ENCODE results near the gene ARHGAP24.
"Not testable (repeated sequence)": the region's sequence is repeated elsewhere in the genome, so short reads cannot be mapped to it uniquely, and the experiment has no call there.

The ARHGAP24 gene

DNA sequence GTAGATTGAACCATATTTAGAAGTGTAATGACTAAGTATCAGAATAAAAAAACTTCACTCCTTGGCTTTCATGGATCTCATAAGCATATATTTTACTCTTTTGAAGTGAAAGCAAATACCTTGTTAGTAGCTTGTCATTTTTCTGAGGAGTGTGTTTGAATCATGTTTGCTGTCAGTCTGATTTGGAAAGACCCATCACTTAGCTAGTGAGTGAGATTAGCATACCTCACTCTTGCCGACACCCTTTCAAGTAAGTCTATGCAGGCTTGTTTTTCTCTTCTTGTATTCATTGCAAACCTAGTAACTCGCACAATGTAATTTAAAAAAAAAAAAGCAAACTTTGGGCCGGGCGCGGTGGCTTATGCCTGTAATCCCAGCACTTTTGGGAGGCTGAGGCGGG lies 360.0 kb downstream of the ARHGAP24 start:
- H3K27me3 ChIP-seq (ENCODE audit: control insufficient read depth, insufficient read depth, low read length), result no peaks in the 10 kb centered on the region
- H3K9ac ChIP-seq (ENCODE audit: low read depth, low read length), result no peak overlapping the region
- H3K4me2 ChIP-seq (ENCODE audit: low read length), result no peak overlapping the region
- peaks cover 4% of the 10 kb centered on the region for H3K4me1 ChIP-seq (ENCODE audit: control insufficient read depth, insufficient read depth, low read length)
- H3K36me3 ChIP-seq (ENCODE audit: insufficient read depth, low read length), result no peaks in the 10 kb centered on the region
- no peak overlapping the region for H3K4me3 ChIP-seq (ENCODE audit: low read length)
- H3K9me3 ChIP-seq (replicated peaks; ENCODE audit: low read length), result no peaks in the 10 kb centered on the region

DNA sequence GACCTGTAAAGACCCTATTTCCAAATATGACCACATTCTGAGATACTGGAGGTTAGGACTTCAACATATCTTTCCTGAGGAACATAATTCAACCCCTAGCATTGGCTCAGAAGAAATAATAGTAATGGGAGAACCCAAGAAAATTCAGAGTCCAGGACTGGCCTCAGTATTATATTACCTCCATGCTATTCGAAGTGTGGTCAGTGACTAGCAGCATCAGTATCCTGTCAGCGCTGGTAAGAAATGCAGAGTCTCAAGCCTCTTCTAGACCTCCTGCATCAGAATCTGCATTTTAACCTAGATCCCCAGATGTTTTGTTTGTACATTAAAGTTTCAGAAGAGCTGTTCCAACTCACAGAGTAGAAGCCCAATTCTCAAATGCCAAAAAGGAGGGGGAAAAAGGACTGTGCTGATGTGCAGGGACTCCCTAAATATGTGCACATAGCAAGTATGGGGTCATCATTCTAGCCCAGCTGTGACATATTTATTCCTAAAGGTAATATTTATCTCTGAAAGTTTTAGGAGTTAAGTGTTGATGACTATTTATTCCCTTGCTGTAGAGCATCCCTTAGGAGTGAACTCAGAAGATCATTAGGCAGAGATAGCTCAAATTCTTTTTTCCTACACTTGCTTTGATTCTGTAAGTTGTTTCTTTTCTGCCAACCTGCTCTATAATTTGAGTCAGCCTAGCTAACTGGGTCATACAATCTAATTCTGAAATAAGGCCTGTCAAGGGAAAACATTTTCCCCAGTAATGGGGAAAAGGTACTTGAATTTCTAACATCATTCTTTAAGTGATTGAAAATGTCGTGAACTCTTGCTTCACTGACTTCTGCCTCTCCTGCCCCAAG lies 361.9 kb downstream of the ARHGAP24 start:
- no peak overlapping the region for H3K9ac ChIP-seq (ENCODE audit: low read depth, low read length)
- no peaks in the 10 kb centered on the region for H3K9me3 ChIP-seq (replicated peaks; ENCODE audit: low read length)
- no peaks in the 10 kb centered on the region for H3K36me3 ChIP-seq (ENCODE audit: insufficient read depth, low read length)
- H3K4me2 ChIP-seq (ENCODE audit: low read length), result no peak overlapping the region
- H3K27me3 ChIP-seq (ENCODE audit: control insufficient read depth, insufficient read depth, low read length), result no peaks in the 10 kb centered on the region
- H3K4me1 ChIP-seq (ENCODE audit: control insufficient read depth, insufficient read depth, low read length), result no peaks in the 10 kb centered on the region
- H3K4me3 ChIP-seq (ENCODE audit: low read length), result no peak overlapping the region

DNA sequence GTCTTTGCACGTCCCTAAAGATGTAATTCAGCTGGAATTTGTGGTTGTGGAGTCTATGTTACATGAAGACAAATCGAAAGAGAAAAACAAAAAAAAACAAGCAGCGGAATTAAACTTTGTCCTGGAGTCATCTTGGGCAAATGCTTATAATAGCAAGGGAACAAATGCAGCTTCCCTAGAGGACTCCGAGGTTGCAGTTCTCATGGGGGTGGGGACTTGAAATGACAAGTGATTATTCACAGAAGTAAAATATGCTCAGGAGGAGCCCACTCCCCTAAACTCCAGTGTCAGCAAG lies 362.4 kb downstream of the ARHGAP24 start:
- no peaks in the 10 kb centered on the region for H3K36me3 ChIP-seq (ENCODE audit: insufficient read depth, low read length)

DNA sequence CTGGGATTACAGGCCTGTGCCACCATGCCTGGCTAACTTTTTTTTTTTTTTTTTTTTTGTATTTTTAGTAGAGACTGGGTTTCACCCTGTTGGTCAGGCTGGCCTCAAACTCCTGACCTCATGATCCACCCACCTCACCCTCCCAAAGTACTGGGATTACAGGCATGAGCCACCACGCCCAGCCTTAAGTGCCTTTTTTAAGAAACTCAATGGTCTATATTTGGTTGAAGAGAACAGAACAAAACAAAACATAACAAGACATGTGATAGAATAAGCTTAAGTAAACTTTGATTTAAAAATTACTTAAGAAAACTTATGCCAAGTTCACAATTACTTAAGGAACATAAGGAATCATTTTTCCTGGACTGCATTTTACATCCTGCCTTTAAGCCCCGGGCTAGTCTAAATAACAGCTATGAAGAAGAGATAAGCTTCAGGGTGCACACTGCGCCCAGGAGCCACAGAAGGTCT lies 365.1 kb downstream of the ARHGAP24 start:
- H3K4me3 ChIP-seq (ENCODE audit: low read length); H3K36me3 ChIP-seq (ENCODE audit: insufficient read depth, low read length); H3K27me3 ChIP-seq (ENCODE audit: control insufficient read depth, insufficient read depth, low read length); H3K9me3 ChIP-seq (replicated peaks; ENCODE audit: low read length); H3K4me2 ChIP-seq (ENCODE audit: low read length); H3K9ac ChIP-seq (ENCODE audit: low read depth, low read length): not testable (repeated sequence)
- H3K4me1 ChIP-seq (ENCODE audit: control insufficient read depth, insufficient read depth, low read length), result peaks cover 10% of the 10 kb centered on the region

More for the DNA sequence above, 362.4 kb downstream of the ARHGAP24 start:
- no peaks in the 10 kb centered on the region for H3K27me3 ChIP-seq (ENCODE audit: control insufficient read depth, insufficient read depth, low read length)
- H3K4me3 ChIP-seq (ENCODE audit: low read length), result no peak overlapping the region
- H3K9me3 ChIP-seq (replicated peaks; ENCODE audit: low read length), result no peaks in the 10 kb centered on the region
- H3K4me2 ChIP-seq (ENCODE audit: low read length), result no peak overlapping the region
- peaks cover 5% of the 10 kb centered on the region for H3K4me1 ChIP-seq (ENCODE audit: control insufficient read depth, insufficient read depth, low read length)
- no peak overlapping the region for H3K9ac ChIP-seq (ENCODE audit: low read depth, low read length)

DNA sequence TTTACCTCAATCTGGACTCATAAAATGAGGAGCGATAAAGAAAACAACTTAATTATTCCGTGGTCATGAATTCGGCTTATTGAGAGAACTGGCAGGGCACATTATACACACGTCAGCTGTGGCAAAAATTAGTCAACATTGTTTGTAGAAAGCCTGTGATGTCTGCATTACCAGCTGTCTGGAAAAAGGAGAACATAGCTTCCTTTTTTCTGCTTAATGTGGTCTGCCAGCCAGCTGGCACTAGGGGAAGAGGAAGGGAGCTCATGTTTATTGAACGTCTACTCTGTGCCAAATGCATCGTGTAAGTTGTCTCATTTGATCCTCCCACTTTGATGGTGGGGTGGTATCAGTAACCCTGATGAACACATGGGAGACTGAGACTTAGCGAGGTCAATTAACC lies 367.6 kb downstream of the ARHGAP24 start:
- H3K4me2 ChIP-seq (ENCODE audit: low read length), result peak overlapping the region; percentile 65
- H3K36me3 ChIP-seq (ENCODE audit: insufficient read depth, low read length), result no peaks in the 10 kb centered on the region
- H3K27me3 ChIP-seq (ENCODE audit: control insufficient read depth, insufficient read depth, low read length), result no peaks in the 10 kb centered on the region
- peak overlapping the region; percentile 32 for H3K9ac ChIP-seq (ENCODE audit: low read depth, low read length)
- no peaks in the 10 kb centered on the region for H3K9me3 ChIP-seq (replicated peaks; ENCODE audit: low read length)
- peak overlapping the region; percentile 34 for H3K4me3 ChIP-seq (ENCODE audit: low read length)
- peaks cover 10% of the 10 kb centered on the region for H3K4me1 ChIP-seq (ENCODE audit: control insufficient read depth, insufficient read depth, low read length)

DNA sequence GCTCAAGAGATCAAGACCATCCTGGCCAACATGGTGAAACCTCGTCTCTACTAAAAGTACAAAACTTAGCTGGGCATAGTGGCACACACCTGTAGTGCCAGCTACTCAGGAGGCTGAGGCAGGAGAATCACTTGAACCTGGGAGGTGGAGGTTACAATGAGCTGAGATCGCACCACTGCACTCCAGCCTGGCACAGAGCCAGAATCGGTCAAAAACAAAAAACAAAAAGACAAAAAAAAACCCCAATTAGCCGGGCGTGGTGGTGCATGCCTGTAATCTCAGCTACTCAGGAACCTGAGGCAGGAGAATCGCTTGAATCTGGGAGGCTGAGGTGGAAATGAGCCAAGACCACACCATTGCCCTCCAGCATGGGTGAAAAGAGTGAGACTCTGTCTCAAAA lies 378.8 kb downstream of the ARHGAP24 start:
- not testable (repeated sequence) for H3K4me3 ChIP-seq (ENCODE audit: low read length); H3K4me1 ChIP-seq (ENCODE audit: control insufficient read depth, insufficient read depth, low read length)

DNA sequence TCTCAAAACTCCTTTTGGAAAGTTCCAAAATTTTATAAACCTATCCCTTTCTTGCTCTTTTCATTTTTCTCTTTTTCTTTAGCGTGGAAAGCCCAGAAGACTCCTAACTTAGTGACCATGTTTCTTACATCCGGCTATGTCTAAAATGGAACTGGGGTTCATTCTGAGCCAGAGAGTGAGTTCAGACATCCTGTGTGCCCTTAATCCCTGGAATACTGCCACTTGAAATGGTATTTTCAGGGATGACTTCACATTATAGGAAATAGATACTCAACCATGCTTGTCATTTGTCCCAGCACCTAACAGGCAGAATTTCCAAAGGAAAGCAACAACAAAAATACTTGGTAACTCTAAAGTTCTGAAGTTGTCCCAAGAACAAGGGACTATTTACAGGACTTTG lies 379.6 kb downstream of the ARHGAP24 start:
- Histone ChIP-seq H3K4me2 (ENCODE audit: low read length) (no peak overlapping the region), H3K4me3 (ENCODE audit: low read length) (no peak overlapping the region), H3K27me3 (ENCODE audit: control insufficient read depth, insufficient read depth, low read length) (no peaks in the 10 kb centered on the region), H3K4me1 (ENCODE audit: control insufficient read depth, insufficient read depth, low read length) (peaks cover 7% of the 10 kb centered on the region), H3K36me3 (ENCODE audit: insufficient read depth, low read length) (no peaks in the 10 kb centered on the region), H3K9me3 (replicated peaks; ENCODE audit: low read length) (no peaks in the 10 kb centered on the region), H3K9ac (ENCODE audit: low read depth, low read length) (no peak overlapping the region)

More for the DNA sequence above, 378.8 kb downstream of the ARHGAP24 start:
- H3K9me3 ChIP-seq (replicated peaks; ENCODE audit: low read length); H3K36me3 ChIP-seq (ENCODE audit: insufficient read depth, low read length); H3K4me2 ChIP-seq (ENCODE audit: low read length); H3K27me3 ChIP-seq (ENCODE audit: control insufficient read depth, insufficient read depth, low read length); H3K9ac ChIP-seq (ENCODE audit: low read depth, low read length): not testable (repeated sequence)

DNA sequence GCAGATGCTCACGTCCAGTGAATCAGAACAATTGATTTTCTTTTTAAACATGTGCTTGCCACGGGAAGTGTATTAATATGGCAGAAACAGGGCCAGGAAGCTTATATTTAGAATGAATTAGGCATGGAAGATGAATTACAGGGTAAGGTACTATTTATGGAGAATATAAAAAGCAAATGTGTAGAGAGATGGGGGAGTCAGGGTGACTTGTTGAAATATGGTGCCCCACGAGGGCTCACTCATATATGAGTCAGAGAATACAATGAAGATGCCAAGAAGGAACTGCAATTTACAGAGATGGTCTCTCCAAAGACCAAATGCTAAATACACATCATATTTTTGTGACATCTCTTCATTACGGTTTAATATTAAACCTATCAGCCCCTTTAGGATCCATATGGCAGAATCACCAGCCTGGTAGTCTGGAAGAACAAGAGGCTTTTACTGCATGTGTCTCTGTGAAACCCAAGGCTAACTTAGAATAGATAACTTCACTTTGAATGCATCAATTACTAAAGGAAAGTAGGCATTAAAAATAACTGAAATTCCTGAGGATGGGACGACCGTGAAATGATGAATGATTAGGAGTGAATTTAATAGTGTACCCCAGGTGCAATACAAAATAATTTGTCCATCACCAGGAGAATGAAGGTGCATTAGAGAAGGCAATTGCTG lies 385.3 kb downstream of the ARHGAP24 start:
- Histone ChIP-seq H3K27me3 (ENCODE audit: control insufficient read depth, insufficient read depth, low read length) (no peaks in the 10 kb centered on the region), H3K4me2 (ENCODE audit: low read length) (peak overlapping the region; percentile 70), H3K4me3 (ENCODE audit: low read length) (no peak overlapping the region), H3K36me3 (ENCODE audit: insufficient read depth, low read length) (no peaks in the 10 kb centered on the region), H3K4me1 (ENCODE audit: control insufficient read depth, insufficient read depth, low read length) (peaks cover 22% of the 10 kb centered on the region), H3K9ac (ENCODE audit: low read depth, low read length) (no peak overlapping the region), H3K9me3 (replicated peaks; ENCODE audit: low read length) (no peaks in the 10 kb centered on the region)

DNA sequence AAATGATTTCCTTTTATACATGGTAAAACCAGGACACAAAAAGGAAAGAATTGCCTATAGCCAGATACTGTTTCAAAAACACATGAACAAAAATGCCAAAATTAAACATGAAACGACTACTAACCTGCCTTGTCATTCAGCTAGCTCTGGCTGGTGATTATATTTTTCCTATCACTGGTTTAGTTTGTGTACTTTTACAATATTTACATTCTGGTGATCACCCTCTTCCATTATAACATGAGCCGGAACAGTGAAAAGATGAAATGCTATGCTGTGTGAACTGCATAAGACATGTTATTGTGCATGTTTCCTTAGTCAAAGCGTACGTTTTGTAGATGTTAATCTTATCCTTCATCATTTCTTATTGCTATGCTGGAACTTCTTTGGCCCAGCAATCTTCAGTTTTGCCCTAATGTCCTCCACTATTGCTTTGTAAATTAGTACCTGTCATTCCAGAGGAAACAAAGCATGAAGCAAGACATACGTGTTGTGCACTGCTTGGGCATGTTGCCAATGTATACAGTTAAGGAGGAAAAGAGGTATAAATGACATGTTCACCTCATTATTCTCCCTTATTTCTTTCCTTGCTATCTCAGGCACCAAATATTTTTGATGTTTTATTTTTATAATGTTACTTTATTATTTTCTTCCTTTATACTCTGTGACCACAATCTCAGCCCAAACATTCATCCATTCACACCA lies 386.3 kb downstream of the ARHGAP24 start:
- Histone ChIP-seq H3K4me2 (ENCODE audit: low read length) (no peak overlapping the region), H3K9ac (ENCODE audit: low read depth, low read length) (no peak overlapping the region), H3K4me3 (ENCODE audit: low read length) (no peak overlapping the region), H3K4me1 (ENCODE audit: control insufficient read depth, insufficient read depth, low read length) (peaks cover 26% of the 10 kb centered on the region), H3K27me3 (ENCODE audit: control insufficient read depth, insufficient read depth, low read length) (no peaks in the 10 kb centered on the region), H3K36me3 (ENCODE audit: insufficient read depth, low read length) (no peaks in the 10 kb centered on the region), H3K9me3 (replicated peaks; ENCODE audit: low read length) (no peaks in the 10 kb centered on the region)

DNA sequence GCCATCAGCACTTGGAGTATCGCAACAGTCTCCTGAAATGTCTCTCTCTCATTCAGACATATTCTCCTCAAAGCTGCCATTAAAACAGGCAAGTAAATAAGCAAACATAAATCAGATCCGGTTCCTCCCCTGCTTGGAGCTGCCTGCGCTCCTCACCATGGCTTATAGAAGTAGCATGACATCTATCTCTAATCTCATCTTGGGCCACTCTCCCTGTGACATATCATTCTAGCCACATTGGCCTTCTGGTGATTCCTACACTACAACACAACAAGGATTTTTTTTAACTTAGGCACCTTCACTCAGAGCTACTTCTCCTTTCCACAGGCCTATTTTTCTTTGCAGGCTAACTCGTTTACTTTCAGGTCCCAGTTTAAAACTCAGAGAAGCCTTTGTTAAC lies 387.9 kb downstream of the ARHGAP24 start:
- H3K4me2 ChIP-seq (ENCODE audit: low read length), result no peak overlapping the region
- H3K4me3 ChIP-seq (ENCODE audit: low read length), result no peak overlapping the region
- H3K4me1 ChIP-seq (ENCODE audit: control insufficient read depth, insufficient read depth, low read length), result peaks cover 36% of the 10 kb centered on the region
- no peaks in the 10 kb centered on the region for H3K27me3 ChIP-seq (ENCODE audit: control insufficient read depth, insufficient read depth, low read length)
- H3K9ac ChIP-seq (ENCODE audit: low read depth, low read length), result no peak overlapping the region
- H3K36me3 ChIP-seq (ENCODE audit: insufficient read depth, low read length), result no peaks in the 10 kb centered on the region
- no peaks in the 10 kb centered on the region for H3K9me3 ChIP-seq (replicated peaks; ENCODE audit: low read length)

DNA sequence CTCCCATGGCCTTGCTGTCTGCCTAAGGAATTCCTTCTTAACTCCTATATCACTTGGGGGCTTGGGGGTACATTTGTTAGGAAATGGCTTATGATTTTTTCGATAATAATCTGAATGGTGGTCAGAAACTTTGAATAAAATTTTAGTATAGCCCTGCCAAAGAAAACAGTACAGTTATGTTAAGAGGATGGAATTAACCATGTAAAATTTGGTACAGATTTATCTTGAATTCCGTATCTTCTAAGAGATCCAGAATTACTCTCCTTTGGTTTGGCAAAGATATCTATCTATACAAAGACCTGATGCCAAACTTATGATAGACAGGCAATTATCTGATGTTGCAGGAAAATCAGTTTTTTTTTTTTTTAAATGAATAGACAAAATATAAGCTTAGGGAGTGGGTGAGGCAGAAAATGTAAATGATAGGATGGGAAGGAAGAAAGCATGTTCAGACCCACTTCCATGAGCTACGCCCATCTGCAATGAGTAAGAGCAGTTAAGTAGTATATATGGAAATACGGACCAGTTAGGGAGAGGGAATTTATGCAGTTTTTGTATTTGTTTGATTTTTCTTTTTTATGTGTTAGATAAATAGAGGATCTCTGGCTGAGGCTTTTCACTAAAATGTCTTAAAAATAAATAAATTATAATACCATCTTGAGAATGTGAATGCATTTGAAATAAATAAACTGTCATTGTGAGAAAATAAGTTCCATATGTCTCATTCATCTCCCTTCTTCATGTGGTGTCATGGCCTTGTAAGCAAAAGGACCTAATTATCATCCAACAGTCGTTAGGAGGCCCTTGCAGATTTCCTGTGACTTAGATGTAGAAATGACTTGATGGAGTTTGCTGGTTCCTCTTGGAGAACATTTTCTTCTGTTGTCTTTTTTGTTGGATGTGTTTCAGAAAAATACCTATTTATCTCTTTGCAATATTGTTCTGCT lies 389.6 kb downstream of the ARHGAP24 start:
- Histone ChIP-seq H3K9ac (ENCODE audit: low read depth, low read length) (no peak overlapping the region), H3K9me3 (replicated peaks; ENCODE audit: low read length) (no peaks in the 10 kb centered on the region), H3K27me3 (ENCODE audit: control insufficient read depth, insufficient read depth, low read length) (no peaks in the 10 kb centered on the region), H3K4me1 (ENCODE audit: control insufficient read depth, insufficient read depth, low read length) (peaks cover 39% of the 10 kb centered on the region), H3K36me3 (ENCODE audit: insufficient read depth, low read length) (no peaks in the 10 kb centered on the region), H3K4me3 (ENCODE audit: low read length) (no peak overlapping the region), H3K4me2 (ENCODE audit: low read length) (no peak overlapping the region)

Measured in skeletal muscle satellite cell (primary cell).